Measurements from ENCODE around the gene ZCCHC24.

Gene ZCCHC24

GRCh38 chr10:79385804-79386531 lies 59.5 kb downstream of the ZCCHC24 start:
- H3K4me1 ChIP-seq = peaks cover 0 to 23% (median 18%) of the 10 kb centered on the region in 4 donors
- no peak overlapping the region for H3K27ac ChIP-seq
- no peak for TF ChIP-seq CTCF (IDR thresholded peaks at IDR 0.05)
- no peaks in the 10 kb centered on the region for H3K9me3 ChIP-seq
- peaks cover 5 to 69% (median 43%) of the 10 kb centered on the region in 3 donors for H3K36me3 ChIP-seq
- no peaks in the 10 kb centered on the region for H3K27me3 ChIP-seq
- H3K4me3 ChIP-seq = no peak overlapping the region
- DNase-seq = peak in 1 of 2 donors; percentile 66
- intact Hi-C loops (cut with DNase I; ENCODE audit: low total_unique reads) = loop anchor here (10.0 kb wide), 1 partner anchor 59 kb away; the partner anchor contains the start of gene ZCCHC24

GRCh38 chr10:79385392-79385795 lies 60.0 kb downstream of the ZCCHC24 start:
- peak in 1 of 2 donors; percentile 64 for DNase-seq
- TF ChIP-seq CTCF (IDR thresholded peaks at IDR 0.05) = no peak
- intact Hi-C loops (cut with DNase I; ENCODE audit: low total_unique reads) = loop anchor here (10.0 kb wide), 1 partner anchor 59 kb away; the partner anchor contains the start of gene ZCCHC24

GRCh38 chr10:79384773-79385391 lies 60.5 kb downstream of the ZCCHC24 start:
- H3K9me3 ChIP-seq = no peaks in the 10 kb centered on the region
- peaks cover 5 to 58% (median 43%) of the 10 kb centered on the region in 3 donors for H3K36me3 ChIP-seq
- no peak for DNase-seq
- TF ChIP-seq CTCF (IDR thresholded peaks at IDR 0.05) = no peak
- no peak overlapping the region for H3K4me3 ChIP-seq
- intact Hi-C loops (cut with DNase I; ENCODE audit: low total_unique reads) = loop anchor here (10.0 kb wide), 1 partner anchor 60 kb away; the partner anchor contains the start of gene ZCCHC24
- no peak overlapping the region for H3K27ac ChIP-seq
- peaks cover 5 to 34% (median 29%) of the 10 kb centered on the region in 4 donors for H3K4me1 ChIP-seq
- no peaks in the 10 kb centered on the region for H3K27me3 ChIP-seq

More at GRCh38 chr10:79385392-79385795, 60.0 kb downstream of the ZCCHC24 start:
- Histone ChIP-seq H3K27ac (no peak overlapping the region), H3K36me3 (peaks cover 5 to 63% (median 43%) of the 10 kb centered on the region in 3 donors), H3K9me3 (no peaks in the 10 kb centered on the region), H3K4me3 (no peak overlapping the region), H3K27me3 (no peaks in the 10 kb centered on the region), H3K4me1 (peaks cover 4 to 29% (median 24%) of the 10 kb centered on the region in 4 donors)

- peaks cover 5 to 42% (median 37%) of the 10 kb centered on the region in 4 donors for H3K4me1 ChIP-seq
- H3K4me3 ChIP-seq = no peak overlapping the region
- H3K27me3 ChIP-seq = no peaks in the 10 kb centered on the region
- DNase-seq = peak in 1 of 2 donors; percentile 64
- H3K9me3 ChIP-seq = no peaks in the 10 kb centered on the region
- H3K36me3 ChIP-seq = peaks cover 5 to 52% (median 41%) of the 10 kb centered on the region in 3 donors
- peak overlapping the region in 1 of 2 donors; percentile 33 for H3K27ac ChIP-seq
- TF ChIP-seq CTCF (IDR thresholded peaks at IDR 0.05) = no peak
- intact Hi-C loops (cut with DNase I; ENCODE audit: low total_unique reads) = loop anchor here (10.0 kb wide), 1 partner anchor 61 kb away; the partner anchor contains the start of gene ZCCHC24
Measured at GRCh38 chr10:79383974-79384606, 61.3 kb downstream of the ZCCHC24 start.

- intact Hi-C loops (cut with DNase I; ENCODE audit: low total_unique reads) = loop anchor here (10.0 kb wide), 1 partner anchor 62 kb away; the partner anchor contains the start of gene ZCCHC24
- no peaks in the 10 kb centered on the region for H3K9me3 ChIP-seq
- DNase-seq = peak in 1 of 2 donors; percentile 75
Measured at GRCh38 chr10:79382491-79382941, 62.9 kb downstream of the ZCCHC24 start.

More at GRCh38 chr10:79382491-79382941, 62.9 kb downstream of the ZCCHC24 start:
- no peak for TF ChIP-seq CTCF (IDR thresholded peaks at IDR 0.05)
- peak overlapping the region; percentile 66 to 71 for H3K27ac ChIP-seq
- peaks cover 5 to 37% (median 29%) of the 10 kb centered on the region in 3 donors for H3K36me3 ChIP-seq
- H3K27me3 ChIP-seq = no peaks in the 10 kb centered on the region
- H3K4me3 ChIP-seq = no peak overlapping the region
- H3K4me1 ChIP-seq = peaks cover 5 to 44% (median 38%) of the 10 kb centered on the region in 4 donors
